ENCODE results near the gene DGCR8. TPM values are rescaled to one million over a fixed set of nuclear protein-coding genes. Genes with fewer than 3 reads are reported as not detected.

Gene DGCR8
- total RNA-seq, 5 donors from 2014 or later (not counting 1 experiment from before 2014, with no cell fraction given) = 38.4 to 48.1 (median 45.1) TPM

GRCh38 chr22:20128902-20129746 lies 49.1 kb downstream of the DGCR8 start:
- ChIA-PET CTCF (interaction anchor here (0.6 to 1.6 kb wide), 5 partner anchors 12 to 160 kb away, joined by 3 to 5 read pairs (median 4); partner anchors contain the start of genes TANGO2 (in 1 of the 2) and TRMT2A (in 1 of the 2)), POLR2A (no interaction called here)
- no peaks in the 10 kb centered on the region for H3K9me3 Mint-ChIP-seq
- WGBS (ENCODE audit: insufficient coverage) = 31% methylated on average over 15 of the region's 18 CpGs
- Histone ChIP-seq H3K27me3 (replicated peaks in 1 of 2; ENCODE audit: control insufficient read depth in 2 of 2, extremely low read depth in 1 of 2, insufficient read depth in 2 of 2, low read length in 1 of 2) (no peaks in the 10 kb centered on the region), H3K4me3 (ENCODE audit: control insufficient read depth in 1 of 2, extremely low read depth in 1 of 2, low read length in 1 of 2) (no peak overlapping the region), H3K27ac (ENCODE audit: low read length) (no peak overlapping the region), H3K9me3 (no peaks in the 10 kb centered on the region), H3K4me1 (ENCODE audit: control insufficient read depth in 1 of 2, extremely low read depth in 1 of 2, insufficient read depth in 2 of 2, low read length in 2 of 2) (peaks cover 9 to 47% of the 10 kb centered on the region in 2 experiments), H3K36me3 (ENCODE audit: control insufficient read depth in 2 of 2, extremely low read depth in 1 of 2, insufficient read depth in 1 of 2, low read length in 1 of 2) (peaks cover 17 to 28% of the 10 kb centered on the region in 2 donors)
- H3K27ac Mint-ChIP-seq = peak overlapping the region; percentile 71 to 86
- no peaks in the 10 kb centered on the region for H3K27me3 Mint-ChIP-seq
- peaks cover 18 to 28% (median 27%) of the 10 kb centered on the region in 3 donors for H3K4me1 Mint-ChIP-seq
- DNase-seq = peak in 34 of 35 experiments; percentile 24 to 73 (median 47)
- ATAC-seq (replicated peaks in 1 of 4) = peak in 1 of 4 experiments; percentile 21
- peaks cover 14% of the 10 kb centered on the region for H3K36me3 Mint-ChIP-seq
- H3K4me3 Mint-ChIP-seq = peak overlapping the region; percentile 32 to 68 (median 55)

- no peaks in the 10 kb centered on the region for H3K9me3 ChIP-seq
- ChIA-PET CTCF (interaction anchor here (0.6 to 1.6 kb wide), 5 partner anchors 12 to 161 kb away, joined by 3 to 5 read pairs (median 4); partner anchors contain the start of genes TANGO2 (in 1 of the 2) and TRMT2A (in 1 of the 2)), POLR2A (no interaction called here)
- ATAC-seq (replicated peaks in 1 of 4) (no peak), DNase-seq (no peak)
- peak overlapping the region; percentile 71 to 86 for H3K27ac Mint-ChIP-seq
- no peak overlapping the region for H3K27ac ChIP-seq (ENCODE audit: low read length)
- H3K4me1 ChIP-seq (ENCODE audit: control insufficient read depth in 1 of 2, extremely low read depth in 1 of 2, insufficient read depth in 2 of 2, low read length in 2 of 2) = peaks cover 9 to 47% of the 10 kb centered on the region in 2 experiments
- H3K4me3 Mint-ChIP-seq = peak overlapping the region in 2 of 3 donors; percentile 55 to 68
- peaks cover 14% of the 10 kb centered on the region for H3K36me3 Mint-ChIP-seq
- no peaks in the 10 kb centered on the region for H3K9me3 Mint-ChIP-seq
- no peaks in the 10 kb centered on the region for H3K27me3 Mint-ChIP-seq
- no peaks in the 10 kb centered on the region for H3K27me3 ChIP-seq (replicated peaks in 1 of 2; ENCODE audit: control insufficient read depth in 2 of 2, extremely low read depth in 1 of 2, insufficient read depth in 2 of 2, low read length in 1 of 2)
- no peak overlapping the region for H3K4me3 ChIP-seq (ENCODE audit: control insufficient read depth in 1 of 2, extremely low read depth in 1 of 2, low read length in 1 of 2)
- 80% methylated on average over 1 of the region's 3 CpGs for WGBS (ENCODE audit: insufficient coverage)
- H3K36me3 ChIP-seq (ENCODE audit: control insufficient read depth in 2 of 2, extremely low read depth in 1 of 2, insufficient read depth in 1 of 2, low read length in 1 of 2) = peaks cover 15 to 25% of the 10 kb centered on the region in 2 donors
- peaks cover 24 to 33% (median 31%) of the 10 kb centered on the region in 3 donors for H3K4me1 Mint-ChIP-seq
These were observed 49.6 kb downstream of the DGCR8 start for GRCh38 chr22:20129747-20130014.

GRCh38 chr22:20130319-20130718 lies 50.3 kb downstream of the DGCR8 start:
- ChIA-PET POLR2A (no interaction called here), CTCF (interaction anchor here in 1 of 2 donors (1.2 kb wide), 1 partner anchor 162 kb away, joined by 3 read pairs; no protein-coding TSS in a partner anchor)
- Mint-ChIP-seq H3K4me1 (peaks cover 24 to 36% (median 36%) of the 10 kb centered on the region in 3 donors), H3K4me3 (peak overlapping the region; percentile 41 to 68 (median 55)), H3K9me3 (no peaks in the 10 kb centered on the region), H3K27ac (peak overlapping the region; percentile 64 to 76), H3K36me3 (peaks cover 11% of the 10 kb centered on the region), H3K27me3 (no peaks in the 10 kb centered on the region)
- no peak overlapping the region for H3K4me3 ChIP-seq (ENCODE audit: control insufficient read depth in 1 of 2, extremely low read depth in 1 of 2, low read length in 1 of 2)
- 63% methylated on average over 1 of the region's 3 CpGs for WGBS (ENCODE audit: insufficient coverage)
- H3K9me3 ChIP-seq = no peaks in the 10 kb centered on the region
- peaks cover 9 to 50% of the 10 kb centered on the region in 2 experiments for H3K4me1 ChIP-seq (ENCODE audit: control insufficient read depth in 1 of 2, extremely low read depth in 1 of 2, insufficient read depth in 2 of 2, low read length in 2 of 2)
- peaks cover 12 to 19% of the 10 kb centered on the region in 2 donors for H3K36me3 ChIP-seq (ENCODE audit: control insufficient read depth in 2 of 2, extremely low read depth in 1 of 2, insufficient read depth in 1 of 2, low read length in 1 of 2)
- ATAC-seq (replicated peaks in 1 of 4) = peak in 1 of 4 experiments; percentile 9
- peak in 7 of 35 experiments; percentile 14 to 50 (median 22) for DNase-seq
- H3K27ac ChIP-seq (ENCODE audit: low read length) = peak overlapping the region; percentile 45
- H3K27me3 ChIP-seq (replicated peaks in 1 of 2; ENCODE audit: control insufficient read depth in 2 of 2, extremely low read depth in 1 of 2, insufficient read depth in 2 of 2, low read length in 1 of 2) = no peaks in the 10 kb centered on the region

- Histone ChIP-seq H3K27me3 (replicated peaks in 1 of 2; ENCODE audit: control insufficient read depth in 2 of 2, extremely low read depth in 1 of 2, insufficient read depth in 2 of 2, low read length in 1 of 2) (no peaks in the 10 kb centered on the region), H3K4me3 (ENCODE audit: control insufficient read depth in 1 of 2, extremely low read depth in 1 of 2, low read length in 1 of 2) (peak overlapping the region; percentile 71 to 80), H3K36me3 (ENCODE audit: control insufficient read depth in 2 of 2, extremely low read depth in 1 of 2, insufficient read depth in 1 of 2, low read length in 1 of 2) (peaks cover 6 to 12% of the 10 kb centered on the region in 2 donors), H3K4me1 (ENCODE audit: control insufficient read depth in 1 of 2, extremely low read depth in 1 of 2, insufficient read depth in 2 of 2, low read length in 2 of 2) (peaks cover 9 to 56% of the 10 kb centered on the region in 2 experiments), H3K27ac (ENCODE audit: low read length) (peak overlapping the region; percentile 62), H3K9me3 (no peaks in the 10 kb centered on the region)
- ChIA-PET CTCF (no interaction called here), POLR2A (no interaction called here)
- peak; percentile 54 to 85 (median 72) for DNase-seq
- ATAC-seq (replicated peaks in 1 of 4) = peak; percentile 85 to 87 (median 86)
- no peaks in the 10 kb centered on the region for H3K9me3 Mint-ChIP-seq
- under 1% methylated on average over 57 of the region's 70 CpGs for WGBS (ENCODE audit: insufficient coverage)
- no peaks in the 10 kb centered on the region for H3K27me3 Mint-ChIP-seq
- H3K36me3 Mint-ChIP-seq = peaks cover 8% of the 10 kb centered on the region
- peak overlapping the region; percentile 55 to 68 (median 55) for H3K4me3 Mint-ChIP-seq
- peak overlapping the region; percentile 15 to 64 for H3K27ac Mint-ChIP-seq
- peaks cover 24 to 37% (median 37%) of the 10 kb centered on the region in 3 donors for H3K4me1 Mint-ChIP-seq
These were observed 50.9 kb downstream of the DGCR8 start for GRCh38 chr22:20130731-20131596.

GRCh38 chr22:20131597-20131858 lies 51.5 kb downstream of the DGCR8 start, which contains the start of gene ZDHHC8:
Gene ZDHHC8 (plus strand): TSS chr22:20131804. CDS start chr22:20131948, 144 bp downstream.
- WGBS (ENCODE audit: insufficient coverage) = under 1% methylated on average over 43 of the region's 43 CpGs
- Histone ChIP-seq H3K27ac (ENCODE audit: low read length) (peak within 1 kb of the TSS; percentile 62), H3K36me3 (ENCODE audit: control insufficient read depth in 2 of 2, extremely low read depth in 1 of 2, insufficient read depth in 1 of 2, low read length in 1 of 2) (peaks cover 4 to 7% of the 10 kb centered on the region in 2 donors), H3K4me3 (ENCODE audit: control insufficient read depth in 1 of 2, extremely low read depth in 1 of 2, low read length in 1 of 2) (peak within 1 kb of the TSS; percentile 71 to 80), H3K27me3 (replicated peaks in 1 of 2; ENCODE audit: control insufficient read depth in 2 of 2, extremely low read depth in 1 of 2, insufficient read depth in 2 of 2, low read length in 1 of 2) (no peaks in the 10 kb centered on the region), H3K4me1 (ENCODE audit: control insufficient read depth in 1 of 2, extremely low read depth in 1 of 2, insufficient read depth in 2 of 2, low read length in 2 of 2) (peaks cover 9 to 61% of the 10 kb centered on the region in 2 experiments), H3K9me3 (no peaks in the 10 kb centered on the region)
- Mint-ChIP-seq H3K4me3 (peak within 1 kb of the TSS; percentile 72 to 77 (median 74)), H3K27ac (peak within 1 kb of the TSS; percentile 15 to 64), H3K36me3 (peaks cover 4% of the 10 kb centered on the region), H3K9me3 (no peaks in the 10 kb centered on the region), H3K27me3 (no peaks in the 10 kb centered on the region), H3K4me1 (peaks cover 24 to 42% (median 42%) of the 10 kb centered on the region in 3 donors)
- DNase-seq (peak in 22 of 35 experiments; percentile 22 to 70 (median 36)), ATAC-seq (replicated peaks in 1 of 4) (peak; percentile 76 to 83 (median 80))
- ChIA-PET CTCF (no interaction called here), POLR2A (no interaction called here)
